Spleen (tissue), 11 donors: Measurements from ENCODE around the gene PTPRN. TPM values are rescaled to one million over a fixed set of nuclear protein-coding genes. Genes with fewer than 3 reads are reported as not detected.

Experiments used
- DNase-seq: peaks from one replicate; pipeline ENCODE4 v3.0.0-alpha.2; 2020
- H3K27ac ChIP-seq, 8 donors: fragments of 200-600 bp; sonication (generic) in 7 of 8; 1 replicate in 4 of 8; 2 replicates in 4 of 8; pipeline versions ENCODE4 v1.5.0 to v1.8.0; 2016 to 2021; ENCODE audit warnings: inconsistent platforms in 4 of 8, mild to moderate bottlenecking in 4 of 8, moderate library complexity in 1 of 8
- H3K27me3 ChIP-seq, 7 donors: fragments of 200-600 bp; sonication (generic) in 6 of 7; replicated peaks in 1 of 7; 1 replicate in 4 of 7; 2 replicates in 3 of 7; pipeline versions ENCODE4 v1.5.0 to v1.8.0; 2016 to 2021; ENCODE audit warnings: inconsistent platforms in 3 of 7, mild to moderate bottlenecking in 1 of 7
- H3K36me3 ChIP-seq, 6 donors: fragments of 200-600 bp; sonication (generic) in 5 of 6; 1 replicate in 4 of 6; 2 replicates in 2 of 6; pipeline versions ENCODE4 v1.5.0 to v1.8.0; 2016 to 2021; ENCODE audit warnings: inconsistent platforms in 2 of 6
- H3K4me1 ChIP-seq, 6 donors: fragments of 200-600 bp; sonication (generic) in 5 of 6; 1 replicate in 3 of 6; 2 replicates in 3 of 6; pipeline versions ENCODE4 v1.5.0 to v1.8.0; 2016 to 2021; ENCODE audit warnings: inconsistent platforms in 3 of 6
- H3K4me3 ChIP-seq, 8 donors: fragments of 200-600 bp; sonication (generic) in 7 of 8; 1 replicate in 4 of 8; 2 replicates in 4 of 8; pipeline versions ENCODE4 v1.5.0 to v1.8.0; 2016 to 2021; ENCODE audit warnings: inconsistent platforms in 4 of 8, mild to moderate bottlenecking in 4 of 8, moderate library complexity in 2 of 8
- H3K9me3 ChIP-seq, 8 donors: fragments of 200-600 bp; sonication (generic) in 7 of 8; 1 replicate in 4 of 8; 2 replicates in 4 of 8; pipeline versions ENCODE4 v1.5.0 to v1.8.0; 2016 to 2021; ENCODE audit warnings: inconsistent platforms in 4 of 8
- POLR2A ChIP-seq, 3 donors: fragments of 450-650 bp; IDR thresholded peaks; one replicate each; pipeline ENCODE4 v1.5.1; 2017; ENCODE audit warnings: antibody characterized with exemption in 3 of 3, mild to moderate bottlenecking in 1 of 3
- POLR2AphosphoS5 ChIP-seq, 3 donors: sonication (generic); formaldehyde crosslinking; IDR thresholded peaks; one replicate each; pipeline ENCODE4 v1.5.1; 2017; ENCODE audit warnings: antibody characterized with exemption in 3 of 3
- WGBS, 5 donors: extraction: QIAGEN DNeasy Blood & Tissue Kit in 3 of 5; methylation state at CpG; one replicate each; pipeline versions ENCODE4 v1.1.5 to v1.1.7; 2013 to 2018; 5-methylcytosine and 5-hydroxymethylcytosine counted together
- intact Hi-C: fragments of 100-400 bp; cut with DNase I; formaldehyde crosslinking; loops from one replicate; pipeline ENCODE4 v1.15.0; 2023; ENCODE audit warnings: low total_unique reads
- polyA plus RNA-seq, 3 donors: library from polyadenylated mRNA; stranded (reverse); fragments of 200-250 nt; gene quantifications; one replicate each; pipeline ENCODE4 v1.2.1, GENCODE V29; 2013
- total RNA-seq, 7 donors: library from RNA; depleted of rRNA in 3 of 7; stranded (reverse); fragments of >200 nt in 3 of 7; fragmentation: NEBNext Ultra II Directional in 4 of 7; extraction: Animal tissue kit (Norgen Biotek cat#: 25700) in 4 of 7; gene quantifications; one replicate each; pipeline versions ENCODE4 v1.1.0 to v1.2.1, GENCODE V29; 2016 to 2021
- TF ChIP-seq, protein P1 (sequence below), 11 experiments: fragments of 200-600 bp in 7 of 11; fragments of 450-650 bp in 4 of 11; sonication (generic) in 4 of 11; IDR thresholded peaks in 8 of 11; conservative IDR thresholded peaks in 3 of 11; 1 replicate in 7 of 11; 2 replicates in 4 of 11; pipeline versions ENCODE4 v1.4.0 to v1.8.0; 2016 to 2021; ENCODE audit warnings: antibody characterized with exemption in 11 of 11, inconsistent platforms in 4 of 11, mild to moderate bottlenecking in 1 of 11
- donor health status: healthy with polysubstance abuse.
- donor health status: DM: no; HTN: no; CAD: no; lungs with moderate emphysema.
- donor health status: DM: no; HTN: no; CAD: no.
- donor health status: Bipolar disorder and iron deficiency.
- donor health status: healthy.
- donor health status: DM: no; HTN: no; CAD: no.
- donor health status: DM: yes; HTN: yes; CAD: no.

The PTPRN gene
- total and polyA plus RNA-seq, 10 donors, result 0.06 to 0.12 TPM; not detected in 8

DNA sequence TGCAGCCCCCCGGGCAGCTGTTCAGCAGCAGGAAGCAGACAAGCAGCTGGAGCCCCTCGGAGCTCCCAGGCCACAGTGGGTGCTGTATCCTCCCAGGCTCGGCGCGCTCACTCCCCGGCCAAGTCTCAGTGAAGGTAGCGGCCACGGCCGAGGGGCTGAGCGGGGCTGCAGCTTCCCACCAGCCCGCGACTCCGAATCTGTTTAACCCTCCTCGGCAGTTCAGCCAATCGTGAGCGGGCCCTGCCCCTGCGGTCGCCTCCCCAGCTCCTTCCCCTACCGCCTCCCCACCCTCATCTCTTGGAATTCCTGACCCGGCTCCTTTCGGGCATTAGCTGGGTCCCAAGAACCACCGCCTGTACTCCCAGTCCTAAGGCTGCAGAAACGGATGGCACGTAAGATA, 23.3 kb upstream of the PTPRN start, which contains the start of gene RESP18:
TSS of gene RESP18 (minus strand) at position 203 of the 400 bp plus-strand sequence.
- H3K4me1 ChIP-seq, result peaks cover 0 to 3% (median 0%) of the 10 kb centered on the region in 6 donors
- TF ChIP-seq POLR2AphosphoS5 (IDR thresholded peaks at IDR 0.05), result no peak
- TF ChIP-seq, protein P1, sequence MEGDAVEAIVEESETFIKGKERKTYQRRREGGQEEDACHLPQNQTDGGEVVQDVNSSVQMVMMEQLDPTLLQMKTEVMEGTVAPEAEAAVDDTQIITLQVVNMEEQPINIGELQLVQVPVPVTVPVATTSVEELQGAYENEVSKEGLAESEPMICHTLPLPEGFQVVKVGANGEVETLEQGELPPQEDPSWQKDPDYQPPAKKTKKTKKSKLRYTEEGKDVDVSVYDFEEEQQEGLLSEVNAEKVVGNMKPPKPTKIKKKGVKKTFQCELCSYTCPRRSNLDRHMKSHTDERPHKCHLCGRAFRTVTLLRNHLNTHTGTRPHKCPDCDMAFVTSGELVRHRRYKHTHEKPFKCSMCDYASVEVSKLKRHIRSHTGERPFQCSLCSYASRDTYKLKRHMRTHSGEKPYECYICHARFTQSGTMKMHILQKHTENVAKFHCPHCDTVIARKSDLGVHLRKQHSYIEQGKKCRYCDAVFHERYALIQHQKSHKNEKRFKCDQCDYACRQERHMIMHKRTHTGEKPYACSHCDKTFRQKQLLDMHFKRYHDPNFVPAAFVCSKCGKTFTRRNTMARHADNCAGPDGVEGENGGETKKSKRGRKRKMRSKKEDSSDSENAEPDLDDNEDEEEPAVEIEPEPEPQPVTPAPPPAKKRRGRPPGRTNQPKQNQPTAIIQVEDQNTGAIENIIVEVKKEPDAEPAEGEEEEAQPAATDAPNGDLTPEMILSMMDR (IDR thresholded peaks at IDR 0.05 in 8 of 11, conservative IDR thresholded peaks at IDR 0.05 in 3 of 11), result no peak
- TF ChIP-seq POLR2A (IDR thresholded peaks at IDR 0.05), result no peak
- no peaks in the 10 kb centered on the region for H3K36me3 ChIP-seq
- intact Hi-C loops, result no loop called here
- no peak within 1 kb of the TSS for H3K27ac ChIP-seq
- peaks cover 0 to 24% (median 17%) of the 10 kb centered on the region in 8 donors for H3K9me3 ChIP-seq
- WGBS, 5 donors, result 7 to 16% (median 16%) methylated on average over 14 to 24 of the region's 24 CpGs
- no peak within 1 kb of the TSS for H3K4me3 ChIP-seq
- H3K27me3 ChIP-seq, result peaks cover 3 to 88% (median 36%) of the 10 kb centered on the region in 7 donors
- no peak for DNase-seq

DNA sequence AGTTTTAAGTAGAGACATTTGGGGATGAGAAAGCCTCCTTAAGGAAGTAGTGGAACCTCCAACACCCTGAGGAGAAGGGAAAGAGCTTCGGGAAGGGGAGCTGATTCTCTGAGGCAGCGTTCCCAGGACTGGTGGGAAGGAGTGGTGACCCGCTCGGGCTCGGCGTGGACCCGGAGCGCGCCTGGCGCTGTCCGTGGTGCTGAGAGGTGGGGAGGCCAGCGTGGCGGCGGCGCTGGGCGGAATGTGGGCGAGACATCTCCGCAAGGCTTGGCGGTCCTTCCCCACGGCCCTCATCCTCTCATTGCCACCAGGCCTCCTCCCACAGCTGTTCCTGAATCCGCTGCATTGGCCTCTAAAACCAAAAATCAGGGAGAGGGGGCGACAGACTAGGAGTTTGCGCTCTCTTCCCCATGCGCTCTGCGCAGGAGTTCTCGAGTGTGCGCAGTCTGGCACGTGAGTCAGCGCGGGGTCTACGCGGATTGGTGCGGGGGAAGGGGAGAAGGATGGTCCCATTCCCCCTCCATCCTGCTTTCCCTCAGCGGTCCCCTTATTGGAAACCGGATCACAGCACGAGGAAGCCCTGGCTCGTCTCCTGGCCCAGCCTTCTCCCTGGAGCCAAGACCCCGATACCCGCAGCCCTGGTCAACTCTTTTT, 22.5 kb upstream of the PTPRN start:
- Histone ChIP-seq H3K4me1 (peaks cover 0 to 3% (median 0%) of the 10 kb centered on the region in 6 donors), H3K9me3 (peaks cover 0 to 18% (median 14%) of the 10 kb centered on the region in 8 donors), H3K4me3 (no peak overlapping the region), H3K36me3 (no peaks in the 10 kb centered on the region), H3K27me3 (peaks cover 3 to 83% (median 36%) of the 10 kb centered on the region in 7 donors), H3K27ac (no peak overlapping the region)
- intact Hi-C loops, result no loop called here
- DNase-seq, result no peak
- TF ChIP-seq, protein P1 (IDR thresholded peaks at IDR 0.05 in 8 of 11, conservative IDR thresholded peaks at IDR 0.05 in 3 of 11), result no peak
- TF ChIP-seq POLR2AphosphoS5 (IDR thresholded peaks at IDR 0.05), result peak in 1 of 3 donors; percentile 19
- no peak for TF ChIP-seq POLR2A (IDR thresholded peaks at IDR 0.05)
- WGBS, 5 donors, result 14 to 29% (median 19%) methylated on average over 33 to 39 of the region's 39 CpGs

DNA sequence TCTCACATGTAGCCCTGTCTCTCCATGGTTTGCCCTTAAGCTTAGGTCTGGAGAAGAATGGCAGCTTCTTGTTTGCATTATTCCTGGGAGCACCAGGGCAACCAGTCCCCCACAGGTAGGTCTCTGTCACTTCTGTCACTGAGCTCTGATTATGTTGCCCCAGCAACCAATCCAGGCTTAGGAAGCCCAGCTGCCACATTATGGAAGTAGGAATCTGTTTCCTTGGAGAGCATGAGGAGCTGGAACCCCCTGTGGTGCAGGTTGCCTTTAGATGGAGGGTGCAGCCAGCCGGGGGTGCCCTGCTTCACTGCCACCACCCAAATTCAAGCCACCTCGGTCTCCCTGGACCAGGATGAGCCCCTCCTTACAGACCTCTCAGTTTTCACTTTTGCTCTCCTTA, 18.5 kb upstream of the PTPRN start:
- H3K27me3 ChIP-seq, result peaks cover 3 to 87% (median 16%) of the 10 kb centered on the region in 7 donors
- no peak for TF ChIP-seq POLR2A (IDR thresholded peaks at IDR 0.05)
- TF ChIP-seq, protein P1 (IDR thresholded peaks at IDR 0.05 in 8 of 11, conservative IDR thresholded peaks at IDR 0.05 in 3 of 11), result no peak
- TF ChIP-seq POLR2AphosphoS5 (IDR thresholded peaks at IDR 0.05), result no peak
- H3K9me3 ChIP-seq, result no peaks in the 10 kb centered on the region
- intact Hi-C loops, result no loop called here
- no peak for DNase-seq
- no peak overlapping the region for H3K4me3 ChIP-seq
- peaks cover 0 to 3% (median 0%) of the 10 kb centered on the region in 6 donors for H3K4me1 ChIP-seq
- no peak overlapping the region for H3K27ac ChIP-seq
- H3K36me3 ChIP-seq, result no peaks in the 10 kb centered on the region
- 47 to 64% (median 56%) methylated on average over 2 of the region's 2 CpGs for WGBS, 5 donors

DNA sequence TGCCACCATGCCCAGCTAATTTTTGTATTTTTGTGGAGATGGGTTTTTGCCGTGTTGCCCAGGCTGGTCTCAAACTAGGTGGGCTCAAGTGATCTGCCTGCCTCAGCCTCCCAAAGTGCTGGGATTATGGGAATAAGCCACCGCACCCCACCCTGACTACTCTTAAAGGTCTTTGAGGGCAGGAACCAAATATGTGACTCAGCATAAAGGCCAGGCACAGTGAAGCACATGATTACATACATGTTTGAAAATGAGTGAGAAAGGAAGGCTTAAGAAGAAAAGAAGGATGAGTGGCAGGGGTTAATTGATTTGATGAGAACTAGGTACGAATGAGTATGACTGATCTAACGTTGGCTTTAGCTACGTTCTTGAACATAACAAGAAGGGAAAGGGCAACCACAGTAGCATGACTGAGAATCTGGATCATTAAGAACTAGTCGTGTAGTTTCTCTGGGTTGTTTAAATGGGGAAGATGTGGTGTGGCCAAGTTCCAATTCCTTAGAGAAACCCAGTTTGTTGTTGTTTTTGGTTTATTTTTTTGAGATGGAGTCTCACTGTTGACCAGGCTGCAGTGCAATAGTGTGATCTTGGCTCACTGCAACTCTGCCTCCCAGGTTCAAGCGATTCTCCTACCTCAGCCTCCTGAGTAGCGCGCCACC, 16.6 kb upstream of the PTPRN start:
- peaks cover 0 to 6% (median 0%) of the 10 kb centered on the region in 6 donors for H3K4me1 ChIP-seq
- H3K36me3 ChIP-seq, result no peaks in the 10 kb centered on the region
- no peak overlapping the region for H3K4me3 ChIP-seq
- peaks cover 0 to 84% (median 0%) of the 10 kb centered on the region in 7 donors for H3K27me3 ChIP-seq
- DNase-seq, result no peak
- H3K9me3 ChIP-seq, result no peaks in the 10 kb centered on the region
- no peak overlapping the region for H3K27ac ChIP-seq
- WGBS, 5 donors, result 54 to 63% (median 58%) methylated on average over 9 of the region's 9 CpGs
- intact Hi-C loops, result no loop called here
- no peak for TF ChIP-seq POLR2AphosphoS5 (IDR thresholded peaks at IDR 0.05)
- TF ChIP-seq POLR2A (IDR thresholded peaks at IDR 0.05), result no peak
- TF ChIP-seq, protein P1 (IDR thresholded peaks at IDR 0.05 in 8 of 11, conservative IDR thresholded peaks at IDR 0.05 in 3 of 11), result no peak
